A549 (cell line): ENCODE results near the gene FBXL13. TPM values are rescaled to one million over a fixed set of nuclear protein-coding genes. Genes with fewer than 3 reads are reported as not detected.

ENCODE experiments used
- CEBPB ChIP-seq, 2 experiments: fragments of >200 bp in 1 of 2; sonication (Bioruptor Twin) in 1 of 2; formaldehyde crosslinking in 1 of 2; IDR thresholded peaks; 2 replicates each; pipeline ENCODE4 v1.6.1; 2012 to 2016
- CHD2 ChIP-seq: fragments of 150-350 bp; IDR thresholded peaks from 2 replicates; pipeline ENCODE4 v1.6.1; 2014; ENCODE audit warnings: low read length; ENCODE audit not compliant: partially characterized antibody
- CHD4 ChIP-seq: fragments of 200-600 bp; sonication (generic); IDR thresholded peaks from 2 replicates; pipeline ENCODE4 v1.6.1; 2016; ENCODE audit warnings: antibody characterized with exemption, mild to moderate bottlenecking, borderline replicate concordance
- E2F6 ChIP-seq: IDR thresholded peaks from 2 replicates; pipeline ENCODE4 v1.6.1; 2012; ENCODE audit warnings: low read depth, borderline replicate concordance
- EHF ChIP-seq: fragments of 250-450 bp; sonication (Bioruptor Pico); IDR thresholded peaks from 2 replicates; pipeline ENCODE4 v1.5.0; 2020; ENCODE audit warnings: mild to moderate bottlenecking
- EHMT2 ChIP-seq: fragments of 200-600 bp; sonication (generic); IDR thresholded peaks from 2 replicates; pipeline ENCODE4 v1.6.1; 2016; ENCODE audit warnings: antibody characterized with exemption, low read depth, mild to moderate bottlenecking, moderate library complexity
- ELK1 ChIP-seq: fragments of 150-350 bp; IDR thresholded peaks from 2 replicates; pipeline ENCODE4 v1.6.1; 2014; ENCODE audit warnings: low read depth, mild to moderate bottlenecking, low read length
- FOSL2 ChIP-seq, 2 experiments: fragments of 450-650 bp in 1 of 2; fragments of >200 bp in 1 of 2; sonication (Bioruptor Twin) in 1 of 2; formaldehyde crosslinking; IDR thresholded peaks; 2 replicates each; pipeline versions ENCODE4 v1.5.0 to v1.6.1; 2016 to 2020; ENCODE audit warnings: mild to moderate bottlenecking in 1 of 2, moderate library complexity in 1 of 2
- FOXS1 ChIP-seq: fragments of 250-450 bp; sonication (Bioruptor Pico); IDR thresholded peaks from 2 replicates; pipeline ENCODE4 v1.5.0; 2020; ENCODE audit warnings: mild to moderate bottlenecking, moderate library complexity
- HES2 ChIP-seq: fragments of >200 bp; sonication (Bioruptor Twin); formaldehyde crosslinking; IDR thresholded peaks from 2 replicates; pipeline ENCODE4 v1.6.1; 2016
- HEYL ChIP-seq: fragments of 250-450 bp; sonication (Bioruptor Pico); IDR thresholded peaks from 2 replicates; pipeline ENCODE4 v1.8.0; 2021; ENCODE audit warnings: mild to moderate bottlenecking, moderate library complexity
- HOXB5 ChIP-seq: fragments of 250-450 bp; sonication (Bioruptor Pico); IDR thresholded peaks from 2 replicates; pipeline ENCODE4 v1.5.0; 2020; ENCODE audit warnings: mild to moderate bottlenecking, moderate library complexity
- JUN ChIP-seq, 2 experiments: fragments of >200 bp; sonication (Bioruptor Twin); formaldehyde crosslinking; IDR thresholded peaks; 2 replicates in 1 of 2; 3 replicates in 1 of 2; pipeline ENCODE4 v1.6.1; 2016 to 2017
- KDM1A ChIP-seq: fragments of 200-600 bp; sonication (generic); IDR thresholded peaks from 2 replicates; pipeline ENCODE4 v1.6.1; 2016; ENCODE audit warnings: low read depth, mild to moderate bottlenecking
- MAFK ChIP-seq: fragments of 450-650 bp; IDR thresholded peaks from 2 replicates; pipeline ENCODE4 v1.6.1; 2014; ENCODE audit not compliant: partially characterized antibody
- MAX ChIP-seq: IDR thresholded peaks from 2 replicates; pipeline ENCODE4 v1.6.1; 2012
- NFE2L2 ChIP-seq: fragments of 150-350 bp; conservative IDR thresholded peaks from 2 replicates; pipeline ENCODE4 v1.6.1; 2014; ENCODE audit warnings: low read length
- NPAS2 ChIP-seq: fragments of 250-450 bp; sonication (Bioruptor Pico); IDR thresholded peaks from 2 replicates; pipeline ENCODE4 v1.8.0; 2022; ENCODE audit warnings: mild to moderate bottlenecking, moderate library complexity, borderline replicate concordance
- PBX3 ChIP-seq: IDR thresholded peaks from 2 replicates; pipeline ENCODE4 v1.6.1; 2012
- PHF8 ChIP-seq: fragments of 200-600 bp; sonication (generic); IDR thresholded peaks from 2 replicates; pipeline ENCODE4 v1.6.1; 2016; ENCODE audit warnings: low read depth, mild to moderate bottlenecking, antibody characterized with exemption, moderate library complexity, borderline replicate concordance
- POLR2A ChIP-seq: IDR thresholded peaks from 2 replicates; pipeline ENCODE4 v1.6.1; 2012; ENCODE audit warnings: mild to moderate bottlenecking, low read length
- RAD21 ChIP-seq, 2 experiments: fragments of >200 bp in 1 of 2; sonication (Bioruptor Twin) in 1 of 2; formaldehyde crosslinking in 1 of 2; IDR thresholded peaks in 1 of 2; conservative IDR thresholded peaks in 1 of 2; 2 replicates in 1 of 2; 3 replicates in 1 of 2; pipeline ENCODE4 v1.6.1; 2012 to 2018; ENCODE audit warnings: inconsistent platforms in 1 of 2
- RARB ChIP-seq: fragments of 250-450 bp; sonication (Bioruptor Pico); IDR thresholded peaks from 2 replicates; pipeline ENCODE4 v1.8.0; 2021; ENCODE audit warnings: mild to moderate bottlenecking, moderate library complexity
- REST ChIP-seq: fragments of 200-600 bp; sonication (generic); IDR thresholded peaks from 2 replicates; pipeline ENCODE4 v1.6.1; 2016; ENCODE audit warnings: antibody characterized with exemption, mild to moderate bottlenecking, moderate library complexity
- RNF2 ChIP-seq: fragments of 200-600 bp; sonication (generic); IDR thresholded peaks from 2 replicates; pipeline ENCODE4 v1.6.1; 2016; ENCODE audit warnings: low read depth, mild to moderate bottlenecking, antibody characterized with exemption, moderate library complexity, borderline replicate concordance
- SREBF2 ChIP-seq: fragments of 450-650 bp; IDR thresholded peaks from 2 replicates; pipeline ENCODE4 v1.6.1; 2014; ENCODE audit warnings: mild to moderate bottlenecking, moderate library complexity
- ZFP36 ChIP-seq: fragments of 450-650 bp; IDR thresholded peaks from 2 replicates; pipeline ENCODE4 v1.6.1; 2014; ENCODE audit warnings: borderline replicate concordance; ENCODE audit not compliant: partially characterized antibody
- ZSCAN20 ChIP-seq: fragments of 250-450 bp; sonication (Bioruptor Pico); IDR thresholded peaks from 2 replicates; pipeline ENCODE4 v1.8.0; 2022; ENCODE audit warnings: mild to moderate bottlenecking, moderate library complexity
- polyA plus RNA-seq, 4 experiments: library from polyadenylated mRNA; depleted of rRNA in 3 of 4; stranded (reverse); fragments of >200 nt; fragmentation: RNase III in 1 of 4; extraction: RNeasy Plus Mini Kit Qiagen cat#74134 plus additional on column Dnase treatment in 1 of 4; gene quantifications; 2 replicates in 3 of 4; 3 replicates in 1 of 4; pipeline ENCODE4 v1.2.3, GENCODE V29; 2011 to 2017

Gene FBXL13
- polyA plus RNA-seq, 2 of the 4 experiments (the other 2 are of a cell fraction): 0.45 to 0.70 TPM

- TF ChIP-seq E2F6: no peak
- peak; percentile 52 to 57 for TF ChIP-seq RAD21 (conservative IDR thresholded peaks at IDR 0.05 in 1 of 2, IDR thresholded peaks at IDR 0.05 in 1 of 2)
- TF ChIP-seq ZSCAN20 (CRISPR knock-in tag): no peak
- no peak for TF ChIP-seq RNF2
- TF ChIP-seq CHD2: no peak
- TF ChIP-seq CEBPB (IDR thresholded peaks at IDR 0.05): peak in 1 of 2 experiments; percentile 85; a peak in 2 of 4 replicates
- no peak for TF ChIP-seq EHMT2
- peak; percentile 66 for TF ChIP-seq MAFK
- no peak for TF ChIP-seq CHD4
- no peak for TF ChIP-seq KDM1A
- no peak for TF ChIP-seq HES2
- no peak for TF ChIP-seq SREBF2
- no peak for TF ChIP-seq HEYL (CRISPR knock-in tag)
- TF ChIP-seq PBX3: peak; percentile 78; the same call in 1 of the 2 replicates
- no peak for TF ChIP-seq ELK1
- TF ChIP-seq REST: no peak
- TF ChIP-seq FOSL2 (IDR thresholded peaks at IDR 0.05): peak; percentile 99
- peak; percentile 100 for TF ChIP-seq FOSL2 (CRISPR knock-in tag; IDR thresholded peaks at IDR 0.05)
- TF ChIP-seq RARB (CRISPR knock-in tag): no peak
- 0 out of 2 replicates have a peak, but pooled peaks have one; percentile 16 for TF ChIP-seq NFE2L2
- no peak for TF ChIP-seq ZFP36
- no peak for TF ChIP-seq PHF8
- no peak for TF ChIP-seq FOXS1 (CRISPR knock-in tag)
- peak; percentile 71; the same call in 1 of the 2 replicates for TF ChIP-seq EHF
- TF ChIP-seq MAX: peak; percentile 92
- peak; percentile 67 to 85; a peak in 3 of 5 replicates for TF ChIP-seq JUN (IDR thresholded peaks at IDR 0.05)
- TF ChIP-seq NPAS2 (CRISPR knock-in tag): no peak
- peak; percentile 65 for TF ChIP-seq HOXB5 (CRISPR knock-in tag)
- no peak for TF ChIP-seq POLR2A
Measured at GRCh38 chr7:102875700-102876295, 198.8 kb downstream of the FBXL13 start (continued).
